ENCODE measurements around the gene PRR35. TPM values are rescaled to one million over a fixed set of nuclear protein-coding genes. Genes with fewer than 3 reads are reported as not detected.

PRR35 gene
- total RNA-seq, 2 experiments from 2014 or later, result not detected

DNA sequence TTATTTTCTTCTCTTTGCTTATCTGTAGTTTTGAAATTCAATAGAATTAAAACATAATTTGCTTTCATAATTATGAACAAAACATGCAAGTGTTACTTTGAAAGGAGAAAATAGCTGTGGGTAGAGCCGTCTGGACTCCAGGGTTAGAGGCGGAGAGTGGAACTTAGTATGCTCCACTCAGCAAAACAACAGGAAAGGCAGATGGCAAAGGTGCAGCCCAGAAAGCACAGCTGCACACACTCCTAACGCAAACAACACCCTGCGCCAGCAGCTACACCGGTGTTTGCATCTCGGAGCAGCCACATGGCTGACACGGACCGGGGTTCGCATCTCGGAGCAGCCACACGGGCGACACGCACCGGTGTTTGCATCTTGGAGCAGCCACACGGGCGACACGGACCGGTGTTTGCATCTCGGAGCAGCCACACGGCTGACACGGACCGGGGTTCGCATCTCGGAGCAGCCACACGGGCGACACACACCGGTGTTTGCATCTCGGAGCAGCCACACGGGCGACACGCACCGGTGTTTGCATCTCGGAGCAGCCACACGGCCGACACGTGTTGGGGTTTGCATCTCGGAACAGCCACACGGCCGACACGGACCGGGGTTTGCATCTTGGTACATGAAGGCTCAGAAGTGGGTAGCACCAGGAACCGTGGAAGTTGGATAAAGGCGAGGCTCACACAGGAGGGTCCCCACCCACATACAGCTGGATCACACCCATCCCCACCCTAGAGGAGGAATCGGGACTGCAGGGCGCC lies 44.8 kb upstream of the PRR35 start:
- Mint-ChIP-seq H3K4me1 (ENCODE audit: low read depth) (no peaks in the 10 kb centered on the region), H3K27me3 (no peaks in the 10 kb centered on the region), H3K27ac (no peak overlapping the region), H3K4me3 (no peak overlapping the region), H3K9me3 (no peaks in the 10 kb centered on the region), H3K36me3 (ENCODE audit: low read depth) (peaks cover 5% of the 10 kb centered on the region)
- Histone ChIP-seq H3K9me3 (ENCODE audit: control insufficient read depth in 1 of 2, insufficient read depth in 1 of 2, low read length in 2 of 2) (no peaks in the 10 kb centered on the region), H3K27me3 (ENCODE audit: control insufficient read depth in 1 of 2, insufficient read depth in 2 of 2, low read length in 2 of 2) (no peaks in the 10 kb centered on the region), H3K36me3 (ENCODE audit: insufficient read depth, low read length) (peaks cover 4% of the 10 kb centered on the region), H3K4me1 (ENCODE audit: insufficient read depth, low read length) (no peaks in the 10 kb centered on the region), H3K4me3 (ENCODE audit: low read length) (no peak overlapping the region), H3K27ac (ENCODE audit: low read depth in 1 of 2, low read length in 2 of 2) (no peak overlapping the region)
- ATAC-seq (ENCODE audit: poor library complexity), result no peak
- TF ChIP-seq, protein P1, sequence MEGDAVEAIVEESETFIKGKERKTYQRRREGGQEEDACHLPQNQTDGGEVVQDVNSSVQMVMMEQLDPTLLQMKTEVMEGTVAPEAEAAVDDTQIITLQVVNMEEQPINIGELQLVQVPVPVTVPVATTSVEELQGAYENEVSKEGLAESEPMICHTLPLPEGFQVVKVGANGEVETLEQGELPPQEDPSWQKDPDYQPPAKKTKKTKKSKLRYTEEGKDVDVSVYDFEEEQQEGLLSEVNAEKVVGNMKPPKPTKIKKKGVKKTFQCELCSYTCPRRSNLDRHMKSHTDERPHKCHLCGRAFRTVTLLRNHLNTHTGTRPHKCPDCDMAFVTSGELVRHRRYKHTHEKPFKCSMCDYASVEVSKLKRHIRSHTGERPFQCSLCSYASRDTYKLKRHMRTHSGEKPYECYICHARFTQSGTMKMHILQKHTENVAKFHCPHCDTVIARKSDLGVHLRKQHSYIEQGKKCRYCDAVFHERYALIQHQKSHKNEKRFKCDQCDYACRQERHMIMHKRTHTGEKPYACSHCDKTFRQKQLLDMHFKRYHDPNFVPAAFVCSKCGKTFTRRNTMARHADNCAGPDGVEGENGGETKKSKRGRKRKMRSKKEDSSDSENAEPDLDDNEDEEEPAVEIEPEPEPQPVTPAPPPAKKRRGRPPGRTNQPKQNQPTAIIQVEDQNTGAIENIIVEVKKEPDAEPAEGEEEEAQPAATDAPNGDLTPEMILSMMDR (IDR thresholded peaks at IDR 0.05), result no peak
- no peak for DNase-seq
- ChIA-PET CTCF (no interaction called here), POLR2A (no interaction called here)
- intact Hi-C loops (cut with DNase I, micrococcal nuclease), result no loop called here

DNA sequence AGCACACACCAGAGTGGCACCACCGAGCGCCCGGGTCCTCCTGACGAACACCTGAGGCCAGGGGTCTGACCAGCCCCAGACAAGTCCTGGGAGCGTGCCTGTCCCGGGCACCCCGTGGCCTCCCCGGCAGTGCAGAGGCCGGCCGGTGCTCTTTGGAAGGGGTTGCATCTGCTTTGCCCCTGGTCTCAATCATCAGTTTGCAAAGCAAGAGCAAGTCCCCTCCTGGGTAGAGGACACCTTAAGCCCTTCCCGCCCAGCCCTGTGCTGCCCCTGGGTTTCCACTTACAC lies 44.3 kb upstream of the PRR35 start:
- ChIA-PET CTCF (no interaction called here), POLR2A (no interaction called here)
- TF ChIP-seq, protein P1 (IDR thresholded peaks at IDR 0.05), result no peak
- Histone ChIP-seq H3K9me3 (ENCODE audit: control insufficient read depth in 1 of 2, insufficient read depth in 1 of 2, low read length in 2 of 2) (no peaks in the 10 kb centered on the region), H3K27me3 (ENCODE audit: control insufficient read depth in 1 of 2, insufficient read depth in 2 of 2, low read length in 2 of 2) (no peaks in the 10 kb centered on the region), H3K4me1 (ENCODE audit: insufficient read depth, low read length) (no peaks in the 10 kb centered on the region), H3K4me3 (ENCODE audit: low read length) (no peak overlapping the region), H3K27ac (ENCODE audit: low read depth in 1 of 2, low read length in 2 of 2) (no peak overlapping the region), H3K36me3 (ENCODE audit: insufficient read depth, low read length) (peaks cover 4% of the 10 kb centered on the region)
- DNase-seq (no peak), ATAC-seq (ENCODE audit: poor library complexity) (no peak)
- Mint-ChIP-seq H3K4me1 (ENCODE audit: low read depth) (no peaks in the 10 kb centered on the region), H3K27ac (no peak overlapping the region), H3K4me3 (no peak overlapping the region), H3K27me3 (no peaks in the 10 kb centered on the region), H3K36me3 (ENCODE audit: low read depth) (peaks cover 5% of the 10 kb centered on the region), H3K9me3 (no peaks in the 10 kb centered on the region)
- intact Hi-C loops (cut with DNase I, micrococcal nuclease), result no loop called here

DNA sequence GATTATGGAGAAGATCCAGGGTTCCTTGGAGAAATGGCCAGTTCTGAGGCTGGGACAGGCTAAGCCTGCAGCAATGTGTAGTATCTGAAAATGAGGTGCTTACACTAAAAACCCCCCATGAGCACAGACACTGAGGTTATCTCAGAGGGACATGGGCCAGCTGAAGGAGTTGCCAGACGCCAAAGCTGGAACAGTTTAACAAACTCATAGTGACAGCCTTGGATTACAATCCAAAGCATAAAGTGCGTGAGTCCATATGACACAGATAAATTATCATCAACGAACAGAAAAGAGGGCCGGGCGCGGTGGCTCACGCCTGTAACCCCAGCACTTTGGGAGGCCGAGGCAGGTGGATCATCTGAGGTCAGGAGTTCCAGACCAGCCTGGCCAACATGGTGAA lies 43.9 kb upstream of the PRR35 start:
- Mint-ChIP-seq H3K4me1 (ENCODE audit: low read depth) (no peaks in the 10 kb centered on the region), H3K27ac (no peak overlapping the region), H3K27me3 (no peaks in the 10 kb centered on the region), H3K36me3 (ENCODE audit: low read depth) (peaks cover 5% of the 10 kb centered on the region), H3K4me3 (no peak overlapping the region), H3K9me3 (no peaks in the 10 kb centered on the region)
- DNase-seq (no peak), ATAC-seq (ENCODE audit: poor library complexity) (no peak)
- CTCF ChIA-PET, result no interaction called here
- TF ChIP-seq, protein P1 (IDR thresholded peaks at IDR 0.05), result no peak
- no peaks in the 10 kb centered on the region for H3K27me3 ChIP-seq (ENCODE audit: control insufficient read depth in 1 of 2, insufficient read depth in 2 of 2, low read length in 2 of 2)
- intact Hi-C loops (cut with DNase I, micrococcal nuclease), result no loop called here
- no peaks in the 10 kb centered on the region for H3K4me1 ChIP-seq (ENCODE audit: insufficient read depth, low read length)
- peaks cover 4% of the 10 kb centered on the region for H3K36me3 ChIP-seq (ENCODE audit: insufficient read depth, low read length)
- H3K4me3 ChIP-seq (ENCODE audit: low read length), result no peak overlapping the region
- H3K9me3 ChIP-seq (ENCODE audit: control insufficient read depth in 1 of 2, insufficient read depth in 1 of 2, low read length in 2 of 2), result no peaks in the 10 kb centered on the region
- H3K27ac ChIP-seq (ENCODE audit: low read depth in 1 of 2, low read length in 2 of 2), result no peak overlapping the region
- POLR2A ChIA-PET, result no interaction called here

Measured in CD4-positive, alpha-beta T cell (primary cell).